HFF-Myc (cell line): ENCODE results near the gene ANKRD66.

Experiments used
- DNase-seq: peaks from one replicate; pipeline ENCODE4 v3.0.0-alpha.2; 2011; ENCODE audit warnings: low read depth; ENCODE audit errors: extremely low read depth
- H3K4me3 ChIP-seq: replicated peaks from 2 replicates; pipeline ENCODE4 v1.5.1; 2011; ENCODE audit warnings: low read depth, mild to moderate bottlenecking, control low read depth, low read length
- CTCF ChIP-seq: IDR thresholded peaks from 2 replicates; pipeline ENCODE4 v1.5.1; 2012; ENCODE audit warnings: mild to moderate bottlenecking, low read depth, low read length, control low read depth; ENCODE audit errors: missing control alignments

The ANKRD66 gene

GRCh38 chr6:46789434-46790354, 43.0 kb downstream of the ANKRD66 start:
- DNase-seq: no peak
- no peak for TF ChIP-seq CTCF

GRCh38 chr6:46790355-46790874, 43.7 kb downstream of the ANKRD66 start:
- no peak for TF ChIP-seq CTCF
- no peak for DNase-seq

More at GRCh38 chr6:46789434-46790354, 43.0 kb downstream of the ANKRD66 start:
- no peak overlapping the region for H3K4me3 ChIP-seq

GRCh38 chr6:46792635-46793034, 45.9 kb downstream of the ANKRD66 start:
- TF ChIP-seq CTCF: no peak
- no peak for DNase-seq
- no peak overlapping the region for H3K4me3 ChIP-seq

More at GRCh38 chr6:46790355-46790874, 43.7 kb downstream of the ANKRD66 start:
- H3K4me3 ChIP-seq: no peak overlapping the region

- no peak within 1 kb of the TSS for H3K4me3 ChIP-seq
- no peak for TF ChIP-seq CTCF
- no peak for DNase-seq
Observed at GRCh38 chr6:46793138-46793537, 46.4 kb downstream of the ANKRD66 start, which contains the start of gene MEP1A. Gene MEP1A (plus strand): TSS chr6:46793389. CDS start chr6:46793399, 10 bp downstream.

GRCh38 chr6:46794068-46794467, 47.3 kb downstream of the ANKRD66 start:
- DNase-seq: no peak
- no peak overlapping the region for H3K4me3 ChIP-seq
- no peak for TF ChIP-seq CTCF

- H3K4me3 ChIP-seq: no peak overlapping the region
- DNase-seq: no peak
- TF ChIP-seq CTCF: no peak
Observed at GRCh38 chr6:46795816-46796215, 49.1 kb downstream of the ANKRD66 start.
